ENCODE data around the gene PECR.

PECR gene
- total RNA-seq, result 3.9 to 21.3 (median 10.6) reads per million in 9 experiments

DNA sequence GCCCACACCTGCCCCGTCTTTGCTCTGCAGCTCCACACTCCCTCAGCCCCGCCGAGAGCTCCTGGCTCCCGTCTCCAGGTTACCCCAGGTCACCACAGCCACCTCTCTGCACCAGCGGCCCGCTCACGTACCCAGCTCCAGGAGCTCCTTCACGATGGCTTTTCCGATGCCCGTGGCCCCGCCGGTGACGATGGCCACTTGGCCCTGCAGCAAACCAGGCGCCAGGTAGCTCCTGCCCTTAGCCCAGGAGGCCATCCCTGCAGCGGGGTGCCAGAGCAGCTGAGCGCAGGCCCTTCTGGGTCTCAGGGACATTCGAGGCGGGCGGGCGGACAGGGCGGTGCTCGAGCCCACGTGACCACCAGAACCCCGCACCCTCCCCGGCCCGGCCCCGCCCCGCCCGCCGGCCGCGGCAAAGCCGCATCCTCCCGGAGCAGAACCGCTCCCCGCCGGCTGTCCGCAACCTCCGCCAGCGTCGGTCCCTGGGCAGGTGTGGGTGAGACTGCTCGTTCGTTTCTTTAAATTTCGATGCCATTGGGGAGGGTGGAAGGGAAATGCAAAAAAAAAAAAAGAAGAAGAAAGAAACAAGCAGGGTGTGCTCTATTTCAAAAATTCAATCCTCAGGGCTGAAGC, at the start of gene PECR, which contains the start of gene TMEM169:
Gene PECR, minus strand, starts transcription at position 323 of the 630 bp plus-strand sequence. Its CDS starts 68 bp downstream, at position 255.
Gene TMEM169, plus strand, starts transcription at position 433 of the 630 bp plus-strand sequence. CDS start 14,045 bp downstream, outside the sequence.
- ATAC-seq (replicated peaks), result peak; percentile 93
- H3K4me1 Mint-ChIP-seq (ENCODE audit: low read depth in 2 of 2), result peaks cover 39 to 51% of the 10 kb centered on the region in 2 donors

DNA sequence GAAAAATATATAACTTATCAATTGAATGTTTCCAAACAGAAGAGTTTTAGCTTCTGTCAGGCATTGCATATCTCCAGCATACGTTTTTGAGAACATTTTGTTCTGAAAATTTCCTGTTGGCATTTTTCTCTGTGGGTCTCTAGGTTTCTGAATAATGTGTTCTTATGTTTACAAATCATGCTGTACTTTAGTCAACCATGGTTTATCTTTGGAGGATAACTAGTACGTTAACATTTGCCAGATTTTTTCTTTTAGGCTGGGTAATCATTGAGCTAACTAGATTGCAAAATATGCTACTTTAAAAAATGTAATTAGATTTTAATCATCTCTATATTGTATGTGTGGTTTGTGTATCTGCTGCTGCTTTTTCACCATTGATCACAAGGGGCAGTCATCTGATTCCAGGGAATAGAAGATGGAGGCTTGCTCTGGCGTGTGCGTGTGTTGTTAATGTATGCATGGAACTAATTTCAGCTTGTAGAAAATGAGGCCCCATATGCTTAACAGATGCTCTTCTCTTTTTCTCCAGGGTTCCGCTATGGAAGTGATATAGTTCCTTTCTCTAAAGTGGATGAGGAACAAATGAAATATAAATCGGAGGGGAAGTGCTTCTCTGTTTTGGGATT, 48.9 kb upstream of the PECR start:
- DNase-seq (no peak), ATAC-seq (replicated peaks) (no peak)
- Mint-ChIP-seq H3K36me3 (ENCODE audit: insufficient read depth) (peaks cover 89% of the 10 kb centered on the region), H3K4me1 (ENCODE audit: low read depth in 2 of 2) (peaks cover 15 to 36% of the 10 kb centered on the region in 2 donors), H3K9me3 (no peaks in the 10 kb centered on the region), H3K4me3 (no peak overlapping the region), H3K27ac (no peak overlapping the region), H3K27me3 (no peaks in the 10 kb centered on the region)

More for the DNA sequence above, at the start of gene PECR, which contains the start of gene TMEM169:
- H3K36me3 Mint-ChIP-seq (ENCODE audit: insufficient read depth), result no peaks in the 10 kb centered on the region
- peak; percentile 61 to 68 (median 66) for DNase-seq
- no peaks in the 10 kb centered on the region for H3K27me3 Mint-ChIP-seq
- no peaks in the 10 kb centered on the region for H3K9me3 Mint-ChIP-seq
- peak within 1 kb of the TSS; percentile 93 to 95 for H3K4me3 Mint-ChIP-seq
- peak within 1 kb of the TSS; percentile 90 for H3K27ac Mint-ChIP-seq

DNA sequence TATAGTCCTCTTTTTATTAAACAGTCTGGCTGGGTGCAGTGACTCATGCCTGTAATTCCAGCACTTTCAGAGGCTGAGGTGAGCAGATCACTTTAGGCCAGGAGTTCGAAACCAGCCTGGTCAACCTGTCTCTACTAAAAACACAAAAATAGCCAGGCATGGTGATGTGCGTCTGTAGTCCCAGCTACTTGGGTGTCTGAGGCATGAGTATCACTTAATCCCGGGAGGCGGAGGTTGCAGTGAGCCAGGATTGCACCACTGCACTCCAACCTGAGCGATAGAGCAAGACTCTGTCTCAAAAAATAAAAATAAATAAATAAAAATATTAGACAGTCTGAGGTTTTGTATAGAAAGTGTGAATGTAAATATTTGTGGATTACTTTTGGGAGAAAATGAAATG, 45.3 kb upstream of the PECR start:
- Mint-ChIP-seq H3K27me3 (no peaks in the 10 kb centered on the region), H3K4me3 (peak overlapping the region in 1 of 2 donors; percentile 18), H3K36me3 (ENCODE audit: insufficient read depth) (peaks cover 92% of the 10 kb centered on the region), H3K4me1 (ENCODE audit: low read depth in 2 of 2) (peaks cover 15 to 31% of the 10 kb centered on the region in 2 donors), H3K27ac (peak overlapping the region in 1 of 2 donors; percentile 74), H3K9me3 (no peaks in the 10 kb centered on the region)
- no peak for DNase-seq
- no peak for ATAC-seq (replicated peaks)

DNA sequence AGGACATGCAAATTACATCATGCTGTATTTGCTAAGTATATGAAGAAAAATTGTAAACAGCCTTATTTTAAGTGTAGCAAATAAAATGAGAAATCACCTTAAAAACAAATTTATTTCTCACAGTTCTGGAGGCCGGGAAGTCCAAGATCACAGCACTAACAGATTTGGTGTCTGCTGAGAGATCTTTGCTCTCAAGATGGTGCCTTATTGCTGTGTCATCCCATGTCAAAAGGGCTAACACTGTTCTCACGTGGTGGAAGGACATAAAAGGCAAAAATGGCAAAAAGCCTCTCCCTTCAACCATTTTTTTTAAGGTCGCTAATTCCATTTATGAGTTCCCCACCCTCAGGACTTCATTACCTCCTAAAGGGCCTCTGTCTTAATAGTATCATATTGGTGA, 39.6 kb upstream of the PECR start:
- Mint-ChIP-seq H3K9me3 (no peaks in the 10 kb centered on the region), H3K27me3 (no peaks in the 10 kb centered on the region), H3K36me3 (ENCODE audit: insufficient read depth) (peaks cover 95% of the 10 kb centered on the region), H3K4me3 (no peak overlapping the region), H3K4me1 (ENCODE audit: low read depth in 2 of 2) (peaks cover 26 to 49% of the 10 kb centered on the region in 2 donors), H3K27ac (peak overlapping the region in 1 of 2 donors; percentile 17)
- no peak for DNase-seq
- no peak for ATAC-seq (replicated peaks)

DNA sequence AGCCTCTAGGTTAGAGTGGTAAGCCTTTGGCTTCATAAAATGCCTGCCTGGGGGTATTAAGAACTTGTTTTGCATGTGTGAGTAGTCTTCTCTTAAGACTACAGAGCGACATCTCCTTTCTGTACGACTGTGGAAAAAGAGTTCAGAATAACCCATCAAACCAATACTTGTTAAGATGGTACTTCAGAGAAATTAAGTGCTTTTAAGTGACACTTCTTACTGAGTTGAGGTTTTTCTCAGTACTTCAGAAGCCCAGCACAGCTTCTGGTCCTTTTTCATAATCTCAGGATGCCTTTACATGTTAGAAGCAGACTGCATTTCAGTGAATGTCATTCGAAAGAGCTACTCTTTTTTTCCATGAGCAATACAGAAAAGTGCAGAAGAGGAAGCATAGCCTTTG, 38.4 kb upstream of the PECR start:
- Mint-ChIP-seq H3K27me3 (no peaks in the 10 kb centered on the region), H3K36me3 (ENCODE audit: insufficient read depth) (peaks cover 90% of the 10 kb centered on the region), H3K27ac (peak overlapping the region in 1 of 2 donors; percentile 87), H3K9me3 (no peaks in the 10 kb centered on the region), H3K4me3 (no peak overlapping the region), H3K4me1 (ENCODE audit: low read depth in 2 of 2) (peaks cover 34 to 58% of the 10 kb centered on the region in 2 donors)
- DNase-seq (no peak), ATAC-seq (replicated peaks) (no peak)

DNA sequence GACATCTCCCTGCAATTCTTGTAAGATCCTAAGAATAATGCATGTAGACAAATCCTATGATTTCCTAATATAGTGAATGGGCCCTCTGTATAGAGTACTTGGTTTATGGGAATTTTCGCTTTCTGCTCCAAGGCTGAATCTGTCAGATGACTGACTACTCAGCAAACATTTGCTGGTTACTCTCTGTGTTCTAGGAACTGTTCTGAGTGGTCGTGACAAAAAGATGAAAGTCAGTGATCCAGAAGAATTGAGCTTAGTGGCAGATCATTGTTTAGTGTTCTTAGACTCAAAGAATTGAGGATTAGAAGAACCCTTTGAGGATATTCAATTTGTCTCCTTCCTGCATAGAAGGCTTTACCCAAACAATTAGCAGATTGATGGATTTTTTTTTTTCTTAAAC, 37.5 kb upstream of the PECR start:
- H3K36me3 Mint-ChIP-seq (ENCODE audit: insufficient read depth), result peaks cover 90% of the 10 kb centered on the region
- DNase-seq (no peak), ATAC-seq (replicated peaks) (no peak)
- peaks cover 42 to 60% of the 10 kb centered on the region in 2 donors for H3K4me1 Mint-ChIP-seq (ENCODE audit: low read depth in 2 of 2)
- H3K4me3 Mint-ChIP-seq, result no peak overlapping the region
- no peaks in the 10 kb centered on the region for H3K9me3 Mint-ChIP-seq
- H3K27me3 Mint-ChIP-seq, result no peaks in the 10 kb centered on the region
- H3K27ac Mint-ChIP-seq, result no peak overlapping the region

DNA sequence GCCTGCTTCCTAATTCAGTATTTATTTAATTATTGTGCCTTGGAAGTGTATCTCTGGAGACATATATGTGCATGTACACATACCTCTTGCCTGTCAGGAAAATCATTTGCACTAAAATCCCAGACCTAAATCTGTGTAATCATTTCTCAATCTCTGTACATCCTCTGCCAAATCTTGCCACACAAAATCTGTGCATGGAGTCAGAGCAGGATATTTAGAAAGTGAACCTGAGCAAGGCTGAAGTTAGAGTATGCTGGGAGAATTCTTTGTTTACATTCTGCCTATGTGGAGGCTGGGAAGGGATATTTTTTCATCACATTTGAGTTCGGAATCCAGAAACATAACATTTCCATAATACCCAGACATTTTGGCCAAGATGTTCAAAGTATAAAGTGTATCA, 36.9 kb upstream of the PECR start:
- H3K4me1 Mint-ChIP-seq (ENCODE audit: low read depth in 2 of 2), result peaks cover 44 to 65% of the 10 kb centered on the region in 2 donors
- no peaks in the 10 kb centered on the region for H3K9me3 Mint-ChIP-seq
- ATAC-seq (replicated peaks) (no peak), DNase-seq (no peak)
- H3K4me3 Mint-ChIP-seq, result no peak overlapping the region
- no peak overlapping the region for H3K27ac Mint-ChIP-seq
- peaks cover 90% of the 10 kb centered on the region for H3K36me3 Mint-ChIP-seq (ENCODE audit: insufficient read depth)
- H3K27me3 Mint-ChIP-seq, result no peaks in the 10 kb centered on the region

DNA sequence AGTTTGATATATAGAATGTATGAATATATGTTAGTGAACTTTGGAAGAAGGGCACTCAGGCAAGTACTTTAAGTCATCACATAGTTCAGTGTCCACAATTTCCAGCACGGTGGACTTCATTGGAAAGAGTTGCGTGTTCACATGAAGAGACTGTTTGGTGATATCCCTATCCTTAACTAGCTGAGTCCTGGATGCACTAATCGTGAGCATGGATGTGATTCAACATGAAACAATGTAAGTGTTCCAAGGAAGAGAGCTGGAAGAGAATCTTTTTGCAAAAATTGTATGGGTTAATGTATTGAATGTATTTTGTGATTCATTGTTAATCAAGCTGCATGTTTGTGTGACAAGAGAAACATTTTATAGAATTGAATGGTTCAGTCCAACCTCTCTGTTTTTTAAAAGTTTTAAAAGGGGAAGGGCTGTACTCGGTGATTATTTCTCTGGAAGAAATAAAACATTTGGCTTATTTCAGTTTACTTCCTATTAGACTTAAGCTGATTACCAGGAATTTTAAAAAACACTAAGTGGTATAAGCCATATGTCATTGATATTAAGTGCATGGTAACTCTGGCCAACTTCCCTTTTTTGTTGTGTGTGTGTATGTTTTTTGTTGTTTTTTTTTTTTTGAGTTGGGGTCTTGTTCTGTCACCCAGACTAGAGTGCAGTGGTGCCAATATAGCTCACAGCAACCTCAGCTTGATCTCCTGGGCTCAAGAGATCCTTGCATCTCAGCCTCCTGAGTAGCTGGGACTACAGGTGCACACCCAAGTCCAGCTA, 36.1 kb upstream of the PECR start:
- Mint-ChIP-seq H3K36me3 (ENCODE audit: insufficient read depth) (peaks cover 91% of the 10 kb centered on the region), H3K4me3 (no peak overlapping the region), H3K4me1 (ENCODE audit: low read depth in 2 of 2) (peaks cover 49 to 72% of the 10 kb centered on the region in 2 donors), H3K27me3 (no peaks in the 10 kb centered on the region), H3K9me3 (no peaks in the 10 kb centered on the region), H3K27ac (no peak overlapping the region)
- DNase-seq (no peak), ATAC-seq (replicated peaks) (no peak)

DNA sequence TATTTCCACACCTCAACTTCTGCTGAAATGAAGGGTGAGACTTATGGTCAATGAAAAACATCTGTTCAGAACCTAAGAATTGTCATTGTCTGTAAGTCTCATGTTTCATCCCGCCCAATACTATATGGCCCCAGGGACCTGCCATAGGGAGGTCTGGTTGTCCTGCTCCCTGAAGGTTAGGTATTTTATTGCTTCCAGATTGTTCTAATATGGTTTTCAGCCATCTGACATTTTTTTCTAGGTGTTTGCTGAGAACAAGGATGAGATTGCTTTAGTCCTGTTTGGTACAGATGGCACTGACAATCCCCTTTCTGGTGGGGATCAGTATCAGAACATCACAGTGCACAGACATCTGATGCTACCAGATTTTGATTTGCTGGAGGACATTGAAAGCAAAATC, 34.8 kb upstream of the PECR start:
- Mint-ChIP-seq H3K9me3 (no peaks in the 10 kb centered on the region), H3K4me1 (ENCODE audit: low read depth in 2 of 2) (peaks cover 55 to 76% of the 10 kb centered on the region in 2 donors), H3K27me3 (no peaks in the 10 kb centered on the region), H3K4me3 (peak overlapping the region; percentile 82 to 83), H3K27ac (peak overlapping the region in 1 of 2 donors; percentile 26), H3K36me3 (ENCODE audit: insufficient read depth) (peaks cover 91% of the 10 kb centered on the region)
- DNase-seq (no peak), ATAC-seq (replicated peaks) (no peak)

DNA sequence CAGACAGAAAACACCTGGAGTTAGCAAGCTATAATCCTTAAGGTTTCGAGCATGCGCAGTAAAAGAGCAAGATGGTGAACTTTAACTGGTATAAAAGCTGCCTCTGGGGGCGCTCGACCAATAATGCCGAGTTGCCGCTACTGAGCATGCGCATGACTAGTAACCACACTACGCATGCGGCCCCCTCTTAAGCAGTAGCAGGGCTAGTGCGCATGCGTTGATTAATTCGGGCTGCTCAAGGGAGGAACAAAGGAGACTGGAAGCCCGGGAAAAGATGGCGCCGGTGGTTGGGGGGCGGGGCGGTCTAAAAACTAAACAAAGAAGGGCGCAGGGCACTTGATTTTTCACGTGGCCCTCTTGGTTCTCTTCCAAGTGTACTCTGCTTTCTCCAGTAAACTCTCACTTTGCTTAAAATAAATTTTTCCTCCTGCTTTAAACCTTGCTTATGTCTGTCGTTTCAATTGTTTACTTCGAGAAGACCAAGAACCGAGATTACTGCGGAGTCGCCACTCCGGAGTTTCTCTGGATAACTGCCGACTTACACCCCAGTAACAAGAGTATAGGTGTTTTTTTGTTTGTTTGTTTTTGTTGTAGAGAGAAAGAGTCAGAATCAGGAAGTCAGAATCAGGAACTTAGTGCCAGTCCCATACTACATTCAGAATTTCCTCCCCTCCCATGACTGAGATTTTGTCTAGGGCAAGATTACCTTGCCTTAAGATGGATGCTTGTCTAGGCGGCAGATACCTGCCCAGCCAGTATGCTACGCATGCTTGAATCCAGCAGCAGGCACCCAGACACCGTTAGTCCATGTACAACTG, 33.3 kb upstream of the PECR start:
- Mint-ChIP-seq H3K27me3 (no peaks in the 10 kb centered on the region), H3K4me1 (ENCODE audit: low read depth in 2 of 2) (peaks cover 57 to 82% of the 10 kb centered on the region in 2 donors), H3K27ac (peak overlapping the region; percentile 97), H3K4me3 (peak overlapping the region; percentile 82 to 83), H3K9me3 (no peaks in the 10 kb centered on the region), H3K36me3 (ENCODE audit: insufficient read depth) (peaks cover 87% of the 10 kb centered on the region)
- ATAC-seq (replicated peaks), result peak; percentile 92
- DNase-seq, result peak; percentile 97 to 98 (median 98)

DNA sequence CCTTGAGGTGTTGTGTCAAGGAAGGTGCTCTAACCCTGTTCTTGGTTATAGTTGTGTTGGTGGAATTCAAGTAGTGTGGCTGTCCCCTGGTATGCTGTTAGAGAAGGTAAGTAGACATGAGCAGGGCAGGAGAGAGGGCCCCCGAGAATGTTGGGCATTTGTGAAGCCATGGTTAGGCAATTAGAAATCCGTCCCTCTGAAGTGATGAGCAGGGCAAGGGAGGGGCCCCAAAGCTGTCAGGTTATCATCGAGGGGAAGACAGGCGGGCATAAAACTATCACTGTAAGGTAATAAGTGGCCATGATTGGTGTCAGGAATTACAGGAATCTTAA, 32.7 kb upstream of the PECR start:
- Mint-ChIP-seq H3K36me3 (ENCODE audit: insufficient read depth) (peaks cover 86% of the 10 kb centered on the region), H3K9me3 (no peaks in the 10 kb centered on the region), H3K27me3 (no peaks in the 10 kb centered on the region), H3K4me3 (peak overlapping the region; percentile 82 to 83), H3K4me1 (ENCODE audit: low read depth in 2 of 2) (peaks cover 57 to 84% of the 10 kb centered on the region in 2 donors), H3K27ac (peak overlapping the region; percentile 97)
- no peak for DNase-seq
- ATAC-seq (replicated peaks), result peak; percentile 8

DNA sequence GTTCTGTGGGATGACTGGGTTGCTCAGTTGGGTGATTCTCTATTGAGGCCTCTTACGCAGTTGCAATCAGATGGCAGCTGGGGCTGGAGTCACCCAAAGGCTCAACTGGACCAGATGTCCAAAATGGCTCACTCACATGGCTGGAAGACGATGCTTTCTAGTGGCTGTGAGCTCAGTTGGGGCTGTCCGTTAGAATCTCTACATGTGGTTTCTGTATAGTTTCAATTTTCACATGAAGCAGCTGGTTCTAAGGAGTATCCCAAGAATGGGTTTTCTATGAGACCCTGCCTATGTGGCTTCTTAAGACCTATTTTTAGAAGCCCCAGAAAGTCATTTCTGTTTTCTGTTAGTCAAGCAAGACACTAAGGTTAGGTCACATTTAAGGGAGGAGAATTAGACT, 32.0 kb upstream of the PECR start:
- Mint-ChIP-seq H3K27me3 (no peaks in the 10 kb centered on the region), H3K36me3 (ENCODE audit: insufficient read depth) (peaks cover 86% of the 10 kb centered on the region), H3K9me3 (no peaks in the 10 kb centered on the region), H3K4me3 (peak overlapping the region in 1 of 2 donors; percentile 44), H3K27ac (peak overlapping the region; percentile 47 to 97), H3K4me1 (ENCODE audit: low read depth in 2 of 2) (peaks cover 61 to 90% of the 10 kb centered on the region in 2 donors)
- ATAC-seq (replicated peaks) (no peak), DNase-seq (no peak)

DNA sequence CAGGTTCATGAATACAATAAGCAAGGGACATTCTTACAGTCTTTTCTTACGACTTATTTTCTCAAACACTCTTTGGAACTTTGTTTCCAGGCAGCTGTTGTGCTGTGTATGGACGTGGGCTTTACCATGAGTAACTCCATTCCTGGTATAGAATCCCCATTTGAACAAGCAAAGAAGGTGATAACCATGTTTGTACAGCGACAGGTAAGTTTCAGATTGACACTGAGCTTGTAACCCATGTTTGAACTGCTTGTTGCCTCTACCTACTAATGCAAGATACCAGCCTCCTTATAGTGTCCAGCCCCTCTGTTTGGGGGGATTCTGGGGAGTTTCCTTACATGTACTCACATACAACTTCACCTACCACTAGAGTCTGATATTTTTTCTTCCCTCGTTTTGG, 31.3 kb upstream of the PECR start:
- ATAC-seq (replicated peaks) (no peak), DNase-seq (no peak)
- H3K27ac Mint-ChIP-seq, result peak overlapping the region in 1 of 2 donors; percentile 27
- no peaks in the 10 kb centered on the region for H3K9me3 Mint-ChIP-seq
- H3K27me3 Mint-ChIP-seq, result no peaks in the 10 kb centered on the region
- H3K4me1 Mint-ChIP-seq (ENCODE audit: low read depth in 2 of 2), result peaks cover 63 to 86% of the 10 kb centered on the region in 2 donors
- H3K4me3 Mint-ChIP-seq, result no peak overlapping the region
- peaks cover 81% of the 10 kb centered on the region for H3K36me3 Mint-ChIP-seq (ENCODE audit: insufficient read depth)
